DND-41 (cell line): ENCODE results near the gene DCAF15.

Experiments
- CTCF ChIP-seq: IDR thresholded peaks from 2 replicates; pipeline ENCODE4 v1.5.1; 2012; ENCODE audit warnings: borderline replicate concordance, low read length, moderate library complexity, mild to moderate bottlenecking; ENCODE audit not compliant: poor library complexity, severe bottlenecking; ENCODE audit errors: extremely low read depth
- EZH2 ChIP-seq: IDR thresholded peaks from 3 replicates; pipeline ENCODE4 v1.6.1; 2012; ENCODE audit warnings: borderline replicate concordance, low read depth, mild to moderate bottlenecking, moderate library complexity, low read length, inconsistent platforms; ENCODE audit not compliant: severe bottlenecking

DNA sequence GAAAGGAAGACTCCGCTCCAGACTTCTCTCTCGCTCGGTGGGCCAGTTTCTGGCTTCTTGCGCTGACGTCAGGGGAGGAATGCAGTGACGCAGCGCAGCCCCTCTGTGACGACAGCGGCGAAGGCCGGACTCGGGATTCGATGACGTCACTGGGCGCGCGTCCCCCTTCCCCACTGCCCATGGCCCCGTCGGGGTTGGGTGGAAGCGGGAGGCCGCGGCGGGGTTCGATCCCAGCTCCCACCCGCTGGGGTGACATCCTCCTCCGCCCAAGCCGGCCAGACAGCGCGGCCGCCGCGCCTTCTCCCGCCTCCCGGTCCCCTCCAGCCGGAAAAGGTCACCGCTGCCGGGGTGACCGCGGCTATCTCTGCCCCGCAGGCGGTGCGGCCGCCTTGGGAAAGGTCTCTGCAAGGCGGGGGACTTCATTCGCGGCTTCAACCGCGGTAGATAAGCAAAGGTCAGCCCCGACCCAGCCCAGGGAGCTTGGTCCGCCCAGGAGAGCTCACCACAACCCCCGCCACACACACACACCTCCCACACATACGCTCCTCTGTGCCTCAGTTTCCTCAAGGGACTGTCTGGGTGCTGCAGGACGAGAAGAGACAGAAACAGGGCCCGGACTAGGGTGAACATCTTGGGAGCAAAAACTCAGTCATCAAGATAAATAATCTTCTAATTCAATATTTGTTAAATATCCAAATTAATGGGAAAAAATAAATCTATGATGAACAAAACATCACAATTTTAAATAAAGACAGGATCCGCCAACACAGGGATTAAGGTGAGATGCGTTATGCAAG is 54.7 kb downstream of the DCAF15 start:
- TF ChIP-seq CTCF = no peak
- no peak for TF ChIP-seq EZH2
